Suprapubic skin (tissue), 4 donors: ENCODE measurements around the gene HIVEP1.

Experiments used
- POLR2A ChIP-seq, 2 donors: fragments of 450-650 bp; IDR thresholded peaks; one replicate each; pipeline ENCODE4 v1.6.1; 2017; ENCODE audit warnings: antibody characterized with exemption in 2 of 2, mild to moderate bottlenecking in 2 of 2, moderate library complexity in 2 of 2
- POLR2AphosphoS5 ChIP-seq, 3 donors: sonication (generic); formaldehyde crosslinking; IDR thresholded peaks; one replicate each; pipeline ENCODE4 v1.6.1; 2017; ENCODE audit warnings: antibody characterized with exemption in 3 of 3
- TF ChIP-seq, protein P1 (sequence below), 2 donors: fragments of 200-600 bp in 1 of 2; fragments of 450-650 bp in 1 of 2; sonication (generic) in 1 of 2; IDR thresholded peaks; one replicate each; pipeline ENCODE4 v1.5.1; 2016 to 2019; ENCODE audit warnings: antibody characterized with exemption in 2 of 2, mild to moderate bottlenecking in 1 of 2, moderate library complexity in 1 of 2

DNA sequence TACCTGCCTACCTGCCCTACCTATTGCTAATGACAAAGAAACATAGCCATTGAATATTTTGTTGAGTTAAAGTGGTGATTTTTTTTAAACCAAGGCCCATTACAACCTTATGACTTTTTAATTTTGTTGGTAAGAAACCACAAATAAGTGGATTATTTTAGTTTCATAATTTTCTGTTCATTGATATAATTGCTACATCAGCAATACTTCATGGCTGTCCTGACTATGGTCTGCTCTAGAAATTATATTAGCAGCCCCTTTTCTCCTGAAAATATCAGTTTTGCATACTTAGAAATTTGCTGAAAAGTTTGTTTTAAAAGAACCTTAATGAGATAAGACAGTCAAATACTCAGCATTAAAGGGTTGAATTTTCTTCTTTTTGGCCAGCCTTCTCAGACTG, 106.5 kb downstream of the HIVEP1 start:
- TF ChIP-seq POLR2AphosphoS5 (IDR thresholded peaks at IDR 0.05) (no peak), POLR2A (IDR thresholded peaks at IDR 0.05) (no peak)
- TF ChIP-seq, protein P1, sequence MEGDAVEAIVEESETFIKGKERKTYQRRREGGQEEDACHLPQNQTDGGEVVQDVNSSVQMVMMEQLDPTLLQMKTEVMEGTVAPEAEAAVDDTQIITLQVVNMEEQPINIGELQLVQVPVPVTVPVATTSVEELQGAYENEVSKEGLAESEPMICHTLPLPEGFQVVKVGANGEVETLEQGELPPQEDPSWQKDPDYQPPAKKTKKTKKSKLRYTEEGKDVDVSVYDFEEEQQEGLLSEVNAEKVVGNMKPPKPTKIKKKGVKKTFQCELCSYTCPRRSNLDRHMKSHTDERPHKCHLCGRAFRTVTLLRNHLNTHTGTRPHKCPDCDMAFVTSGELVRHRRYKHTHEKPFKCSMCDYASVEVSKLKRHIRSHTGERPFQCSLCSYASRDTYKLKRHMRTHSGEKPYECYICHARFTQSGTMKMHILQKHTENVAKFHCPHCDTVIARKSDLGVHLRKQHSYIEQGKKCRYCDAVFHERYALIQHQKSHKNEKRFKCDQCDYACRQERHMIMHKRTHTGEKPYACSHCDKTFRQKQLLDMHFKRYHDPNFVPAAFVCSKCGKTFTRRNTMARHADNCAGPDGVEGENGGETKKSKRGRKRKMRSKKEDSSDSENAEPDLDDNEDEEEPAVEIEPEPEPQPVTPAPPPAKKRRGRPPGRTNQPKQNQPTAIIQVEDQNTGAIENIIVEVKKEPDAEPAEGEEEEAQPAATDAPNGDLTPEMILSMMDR (IDR thresholded peaks at IDR 0.05) = no peak
